C4-2B (cell line): ENCODE data around the gene CYB5RL.

Experiments used
- CTCF ChIP-seq: fragments of 450-650 bp; conservative IDR thresholded peaks from 2 replicates; pipeline ENCODE4 v1.5.1; 2017; ENCODE audit warnings: mild to moderate bottlenecking
- ZFX ChIP-seq: fragments of 450-650 bp; IDR thresholded peaks from 2 replicates; pipeline ENCODE4 v1.6.1; 2017

- TF ChIP-seq CTCF (no peak), ZFX (peak; percentile 67)
Observed at GRCh38 chr1:54199765-54200518, at the start of gene CYB5RL, which contains the start of gene MRPL37.
